ENCODE measurements around the gene ZNF385A.

ZNF385A gene

DNA sequence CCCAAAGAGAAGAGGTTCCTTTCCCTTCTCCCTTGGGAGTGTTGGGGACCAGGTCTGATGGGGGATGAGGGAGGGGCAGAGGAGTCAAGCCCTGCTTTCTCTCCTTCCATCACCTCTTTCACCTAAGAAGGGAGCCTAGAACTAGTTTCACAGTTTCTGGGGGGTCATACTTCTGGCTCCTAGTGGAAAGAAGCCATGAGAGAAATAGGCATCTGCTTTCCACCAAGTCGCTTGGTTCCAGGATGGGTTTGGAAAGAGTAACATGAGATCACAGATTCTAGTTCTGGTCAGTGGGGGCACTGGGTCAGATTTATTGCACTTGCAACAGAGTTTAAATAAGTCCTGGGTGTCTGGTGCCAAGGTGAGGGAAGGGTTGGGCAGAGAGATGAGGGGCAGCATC is 10.5 kb upstream of the ZNF385A start:
- H3K4me3 ChIP-seq (ENCODE audit: low read length): no peak overlapping the region
- no peak overlapping the region for H3K4me2 ChIP-seq (ENCODE audit: low read length)
- no peaks in the 10 kb centered on the region for H3K36me3 ChIP-seq (ENCODE audit: control insufficient read depth, low read length)
- no peaks in the 10 kb centered on the region for H3K27me3 ChIP-seq (ENCODE audit: control insufficient read depth, low read length)
- no peak overlapping the region for H3K27ac ChIP-seq (ENCODE audit: low read depth, low read length)
- no peaks in the 10 kb centered on the region for H3K9me2 ChIP-seq (replicated peaks; ENCODE audit: control insufficient read depth, low read length)
- no peaks in the 10 kb centered on the region for H3K9me3 ChIP-seq (ENCODE audit: control insufficient read depth, insufficient read depth, low read length)
- no peaks in the 10 kb centered on the region for H3K79me2 ChIP-seq (ENCODE audit: control insufficient read depth, low read length)
- TF ChIP-seq EZH2phosphoT487 (IDR thresholded peaks at IDR 0.05; ENCODE audit: borderline replicate concordance, low read length) (no peak), CTCF (IDR thresholded peaks at IDR 0.05; ENCODE audit: low read depth, low read length, poor library complexity, severe bottlenecking) (no peak)
- peaks cover 18% of the 10 kb centered on the region for H3K4me1 ChIP-seq (ENCODE audit: control insufficient read depth, low read length)
- no peaks in the 10 kb centered on the region for H3F3A ChIP-seq (ENCODE audit: control insufficient read depth, insufficient read depth)
- H4K20me1 ChIP-seq (ENCODE audit: control insufficient read depth, insufficient read depth, low read depth, low read length): no peaks in the 10 kb centered on the region

- H3K4me2 ChIP-seq (ENCODE audit: low read length): no peak overlapping the region
- no peaks in the 10 kb centered on the region for H3K9me3 ChIP-seq (ENCODE audit: control insufficient read depth, insufficient read depth, low read length)
- H3K79me2 ChIP-seq (ENCODE audit: control insufficient read depth, low read length): no peaks in the 10 kb centered on the region
- H3K27ac ChIP-seq (ENCODE audit: low read depth, low read length): no peak overlapping the region
- H3K9me2 ChIP-seq (replicated peaks; ENCODE audit: control insufficient read depth, low read length): no peaks in the 10 kb centered on the region
- H3K4me1 ChIP-seq (ENCODE audit: control insufficient read depth, low read length): peaks cover 20% of the 10 kb centered on the region
- no peaks in the 10 kb centered on the region for H3K36me3 ChIP-seq (ENCODE audit: control insufficient read depth, low read length)
- no peak overlapping the region for H3K4me3 ChIP-seq (ENCODE audit: low read length)
- no peaks in the 10 kb centered on the region for H3K27me3 ChIP-seq (ENCODE audit: control insufficient read depth, low read length)
- TF ChIP-seq CTCF (IDR thresholded peaks at IDR 0.05; ENCODE audit: low read depth, low read length, poor library complexity, severe bottlenecking): peak; percentile 79
- TF ChIP-seq EZH2phosphoT487 (IDR thresholded peaks at IDR 0.05; ENCODE audit: borderline replicate concordance, low read length): no peak
- no peaks in the 10 kb centered on the region for H3F3A ChIP-seq (ENCODE audit: control insufficient read depth, insufficient read depth)
- H4K20me1 ChIP-seq (ENCODE audit: control insufficient read depth, insufficient read depth, low read depth, low read length): no peaks in the 10 kb centered on the region
These were observed 9.8 kb upstream of the ZNF385A start for GRCh38 chr12:54394281-54394719.

DNA sequence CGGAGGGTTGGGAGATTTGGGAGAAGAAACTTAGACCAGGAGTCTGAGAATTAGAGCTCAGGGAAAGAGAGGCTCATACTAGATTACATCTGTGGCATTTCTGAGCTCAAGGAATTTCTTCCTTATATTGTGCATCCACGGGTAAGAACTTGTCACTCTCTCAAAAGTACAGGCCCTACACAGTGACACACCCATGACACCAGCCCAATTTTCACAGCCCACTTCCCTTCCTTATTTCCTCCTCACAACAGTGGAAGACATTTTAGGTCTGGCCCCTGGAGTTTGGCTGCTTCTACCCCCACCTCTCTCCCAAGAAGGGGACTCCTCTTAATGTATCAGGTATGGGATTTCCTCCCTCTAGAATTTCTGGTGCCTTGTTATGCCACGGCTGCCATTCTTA is 9.2 kb upstream of the ZNF385A start:
- TF ChIP-seq CTCF (IDR thresholded peaks at IDR 0.05; ENCODE audit: low read depth, low read length, poor library complexity, severe bottlenecking) (no peak), EZH2phosphoT487 (IDR thresholded peaks at IDR 0.05; ENCODE audit: borderline replicate concordance, low read length) (no peak)
- no peak overlapping the region for H3K4me2 ChIP-seq (ENCODE audit: low read length)
- no peak overlapping the region for H3K27ac ChIP-seq (ENCODE audit: low read depth, low read length)
- H4K20me1 ChIP-seq (ENCODE audit: control insufficient read depth, insufficient read depth, low read depth, low read length): no peaks in the 10 kb centered on the region
- H3K27me3 ChIP-seq (ENCODE audit: control insufficient read depth, low read length): no peaks in the 10 kb centered on the region
- no peak overlapping the region for H3K4me3 ChIP-seq (ENCODE audit: low read length)
- no peaks in the 10 kb centered on the region for H3K36me3 ChIP-seq (ENCODE audit: control insufficient read depth, low read length)
- no peaks in the 10 kb centered on the region for H3K79me2 ChIP-seq (ENCODE audit: control insufficient read depth, low read length)
- no peaks in the 10 kb centered on the region for H3F3A ChIP-seq (ENCODE audit: control insufficient read depth, insufficient read depth)
- H3K9me2 ChIP-seq (replicated peaks; ENCODE audit: control insufficient read depth, low read length): no peaks in the 10 kb centered on the region
- H3K4me1 ChIP-seq (ENCODE audit: control insufficient read depth, low read length): peaks cover 20% of the 10 kb centered on the region
- no peaks in the 10 kb centered on the region for H3K9me3 ChIP-seq (ENCODE audit: control insufficient read depth, insufficient read depth, low read length)

DNA sequence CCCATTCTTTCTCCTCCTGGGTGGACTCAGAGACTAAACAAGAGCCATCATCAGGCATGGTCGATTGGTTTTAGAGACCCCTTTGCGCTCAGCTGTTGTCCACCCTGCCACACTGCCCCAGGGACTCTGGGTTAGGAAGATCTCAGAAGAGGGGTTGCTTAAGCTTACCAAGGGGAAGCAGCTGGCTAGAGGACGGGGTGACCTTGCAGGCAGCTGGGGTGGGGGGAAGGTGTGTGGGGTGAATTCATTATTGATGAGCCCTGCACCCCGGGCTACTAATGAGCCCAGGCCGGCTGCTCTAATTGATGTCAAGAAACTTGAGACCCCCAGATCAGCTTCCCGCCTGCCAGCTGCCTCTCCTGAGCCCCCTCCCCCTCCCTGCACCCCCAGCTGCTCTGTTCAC is 8.7 kb upstream of the ZNF385A start:
- Histone ChIP-seq H3K79me2 (ENCODE audit: control insufficient read depth, low read length) (no peaks in the 10 kb centered on the region), H3K4me1 (ENCODE audit: control insufficient read depth, low read length) (peaks cover 20% of the 10 kb centered on the region), H3F3A (ENCODE audit: control insufficient read depth, insufficient read depth) (no peaks in the 10 kb centered on the region), H3K27ac (ENCODE audit: low read depth, low read length) (no peak overlapping the region), H4K20me1 (ENCODE audit: control insufficient read depth, insufficient read depth, low read depth, low read length) (no peaks in the 10 kb centered on the region), H3K4me2 (ENCODE audit: low read length) (no peak overlapping the region), H3K27me3 (ENCODE audit: control insufficient read depth, low read length) (no peaks in the 10 kb centered on the region), H3K9me3 (ENCODE audit: control insufficient read depth, insufficient read depth, low read length) (no peaks in the 10 kb centered on the region), H3K9me2 (replicated peaks; ENCODE audit: control insufficient read depth, low read length) (no peaks in the 10 kb centered on the region), H3K4me3 (ENCODE audit: low read length) (no peak overlapping the region), H3K36me3 (ENCODE audit: control insufficient read depth, low read length) (no peaks in the 10 kb centered on the region)
- TF ChIP-seq EZH2phosphoT487 (IDR thresholded peaks at IDR 0.05; ENCODE audit: borderline replicate concordance, low read length) (no peak), CTCF (IDR thresholded peaks at IDR 0.05; ENCODE audit: low read depth, low read length, poor library complexity, severe bottlenecking) (no peak)

All from DOHH2 (cell line).